Measurements from ENCODE around the gene KCNT1.

GRCh38 chr9:135840107-135840506, 138.1 kb downstream of the KCNT1 start:
- no peak for TF ChIP-seq CTCF (IDR thresholded peaks at IDR 0.05)
- TF ChIP-seq POLR2A (IDR thresholded peaks at IDR 0.05): no peak
- TF ChIP-seq POLR2AphosphoS5 (IDR thresholded peaks at IDR 0.05): no peak

Data from breast epithelium (tissue), 3 donors.